PC-9 (cell line): ENCODE results near the gene BMAL1.

Source experiments
- CTCF ChIP-seq: fragments of 200-600 bp; sonication (generic); conservative IDR thresholded peaks from 2 replicates; pipeline ENCODE4 v1.6.1; 2017; ENCODE audit warnings: mixed run types, antibody characterized with exemption, mild to moderate bottlenecking, moderate library complexity
- EZH2 ChIP-seq: fragments of 200-600 bp; sonication (generic); IDR thresholded peaks from 2 replicates; pipeline ENCODE4 v1.8.0; 2017; ENCODE audit warnings: antibody characterized with exemption, low read depth

- TF ChIP-seq EZH2 (no peak), CTCF (no peak)
These were observed 49.0 kb upstream of the BMAL1 start for GRCh38 chr11:13228572-13228971.
